Tibial nerve (tissue), 4 donors: ENCODE measurements around the gene NKD2. TPM values are rescaled to one million over a fixed set of nuclear protein-coding genes. Genes with fewer than 3 reads are reported as not detected.
"Not testable (repeated sequence)": the region's sequence is repeated elsewhere in the genome, so short reads cannot be mapped to it uniquely, and the experiment has no call there.

Experiments
- DNase-seq, 2 donors: peaks; one replicate each; pipeline ENCODE4 v3.0.0-alpha.2; 2019; ENCODE audit warnings: low spot score in 2 of 2
- H3K27ac ChIP-seq, 4 donors: fragments of 200-600 bp; sonication (generic) in 3 of 4; one replicate each; pipeline ENCODE4 v1.5.1; 2017 to 2019; ENCODE audit warnings: mild to moderate bottlenecking in 1 of 4
- H3K27me3 ChIP-seq, 2 donors: fragments of 200-600 bp; sonication (generic) in 1 of 2; one replicate each; pipeline versions ENCODE4 v1.5.1 to v1.6.0; 2017 to 2019
- H3K36me3 ChIP-seq, 3 donors: fragments of 200-600 bp; sonication (generic); one replicate each; pipeline ENCODE4 v1.5.1; 2018 to 2019
- H3K4me1 ChIP-seq, 4 donors: fragments of 200-600 bp; sonication (generic) in 3 of 4; one replicate each; pipeline ENCODE4 v1.5.1; 2017 to 2019
- H3K4me3 ChIP-seq, 4 donors: fragments of 200-600 bp; sonication (generic) in 3 of 4; one replicate each; pipeline ENCODE4 v1.5.1; 2017 to 2019; ENCODE audit warnings: mild to moderate bottlenecking in 1 of 4, moderate library complexity in 1 of 4
- H3K9me3 ChIP-seq, 4 donors: fragments of 200-600 bp; sonication (generic) in 3 of 4; one replicate each; pipeline ENCODE4 v1.5.1; 2017 to 2019
- CTCF ChIP-seq, 5 experiments: fragments of 200-600 bp in 3 of 5; fragments of 450-650 bp in 2 of 5; sonication (generic) in 3 of 5; IDR thresholded peaks; one replicate each; pipeline ENCODE4 v1.5.1; 2016 to 2019; ENCODE audit warnings: antibody characterized with exemption in 5 of 5, mild to moderate bottlenecking in 3 of 5, moderate library complexity in 2 of 5
- EP300 ChIP-seq, 2 donors: sonication (generic); formaldehyde crosslinking; IDR thresholded peaks; one replicate each; pipeline ENCODE4 v1.6.1; 2017; ENCODE audit warnings: antibody characterized with exemption in 2 of 2, mild to moderate bottlenecking in 1 of 2
- POLR2A ChIP-seq, 2 donors: fragments of 450-650 bp; IDR thresholded peaks; one replicate each; pipeline ENCODE4 v1.6.1; 2017; ENCODE audit warnings: antibody characterized with exemption in 2 of 2, mild to moderate bottlenecking in 2 of 2, moderate library complexity in 2 of 2
- WGBS, 2 donors: methylation state at CpG; one replicate each; pipeline ENCODE4 v1.1.5; 2018; 5-methylcytosine and 5-hydroxymethylcytosine counted together
- total RNA-seq, 4 donors: library from RNA; depleted of rRNA; stranded (reverse); fragments of >200 nt; gene quantifications; one replicate each; pipeline ENCODE4 v1.1.0, GENCODE V29; 2016

The NKD2 gene
- total RNA-seq, 4 donors from 2014 or later, result 0.60 to 4.7 TPM; not detected in 2

DNA sequence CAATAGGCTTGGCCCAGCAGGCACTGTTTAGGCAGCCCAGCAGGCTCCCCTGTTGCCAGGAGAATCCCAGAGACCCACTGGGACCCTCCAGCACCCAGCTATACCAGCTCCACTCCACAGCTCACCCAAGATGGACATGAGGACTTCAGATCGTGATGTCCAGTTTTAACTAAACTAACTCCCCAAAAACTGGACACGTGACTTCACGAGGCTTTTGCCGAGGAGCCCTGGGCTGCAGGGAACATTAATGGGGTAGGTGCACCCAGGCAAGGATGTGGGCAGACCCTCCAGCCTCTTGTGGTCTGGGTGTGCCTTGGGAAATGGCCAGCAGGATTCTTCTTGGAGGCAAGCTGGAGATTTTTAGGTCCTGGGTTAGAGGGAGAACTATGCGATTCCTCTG lies 8.9 kb upstream of the NKD2 start:
- H3K9me3 ChIP-seq, result no peaks in the 10 kb centered on the region
- no peak overlapping the region for H3K4me3 ChIP-seq
- 86 to 98% methylated on average over 5 of the region's 5 CpGs for WGBS, 2 donors
- no peak for DNase-seq
- H3K27me3 ChIP-seq, result no peaks in the 10 kb centered on the region
- TF ChIP-seq POLR2A (IDR thresholded peaks at IDR 0.05) (no peak), EP300 (IDR thresholded peaks at IDR 0.05) (no peak), CTCF (IDR thresholded peaks at IDR 0.05) (no peak)
- H3K36me3 ChIP-seq, result no peaks in the 10 kb centered on the region
- H3K4me1 ChIP-seq, result peaks cover 0 to 31% (median 10%) of the 10 kb centered on the region in 4 donors
- no peak overlapping the region for H3K27ac ChIP-seq

DNA sequence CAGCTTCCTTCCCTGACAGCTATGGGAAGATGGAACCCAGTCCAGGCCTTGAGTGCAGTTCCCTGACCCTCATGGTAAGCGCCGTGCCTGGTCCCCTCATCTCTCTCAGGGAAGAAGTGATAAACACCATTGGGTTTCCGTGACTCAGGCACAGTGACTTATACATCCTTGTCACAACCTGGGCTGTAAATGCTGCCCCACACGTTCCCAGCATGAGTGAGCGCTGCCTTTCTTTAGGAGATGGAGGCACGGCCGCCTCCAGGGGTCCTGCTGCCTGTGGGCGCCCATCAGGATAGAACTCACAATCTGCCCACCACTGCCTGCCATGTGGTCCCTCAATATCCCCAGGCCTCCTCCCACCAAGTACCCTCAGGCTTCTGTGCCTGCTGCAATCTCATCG lies 8.3 kb upstream of the NKD2 start:
- WGBS, 2 donors, result 91 to 96% methylated on average over 9 of the region's 9 CpGs
- no peak overlapping the region for H3K4me3 ChIP-seq
- DNase-seq, result peak in 1 of 2 donors; percentile 4
- no peak overlapping the region for H3K27ac ChIP-seq
- H3K4me1 ChIP-seq, result peaks cover 0 to 37% (median 13%) of the 10 kb centered on the region in 4 donors
- H3K36me3 ChIP-seq, result no peaks in the 10 kb centered on the region
- TF ChIP-seq EP300 (IDR thresholded peaks at IDR 0.05) (no peak), POLR2A (IDR thresholded peaks at IDR 0.05) (no peak), CTCF (IDR thresholded peaks at IDR 0.05) (no peak)
- no peaks in the 10 kb centered on the region for H3K9me3 ChIP-seq
- H3K27me3 ChIP-seq, result peaks cover 0 to 3% of the 10 kb centered on the region in 2 donors

DNA sequence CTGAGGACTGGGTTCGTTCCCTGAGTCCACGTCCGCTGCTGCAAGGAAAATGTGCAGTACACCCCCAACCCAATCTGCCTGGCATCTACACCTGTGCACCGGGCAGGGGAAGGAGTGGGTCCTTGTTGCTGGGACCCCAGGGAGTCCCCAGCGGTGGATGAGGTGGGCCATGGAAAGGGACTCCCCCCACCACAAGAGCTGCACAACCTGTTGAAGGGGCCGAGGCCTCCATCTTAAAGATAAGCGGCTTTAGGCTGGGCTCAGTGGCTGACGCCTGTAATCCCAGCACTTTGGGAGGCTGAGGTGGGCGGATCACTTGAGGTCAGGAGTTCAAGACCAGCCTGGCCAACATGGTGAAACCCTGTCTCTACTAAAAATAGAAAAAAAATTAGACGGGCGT lies 7.8 kb upstream of the NKD2 start:
- not testable (repeated sequence) for H3K9me3 ChIP-seq, H3K27ac ChIP-seq, H3K27me3 ChIP-seq, DNase-seq, H3K36me3 ChIP-seq, H3K4me3 ChIP-seq
- peaks cover 0 to 42% (median 14%) of the 10 kb centered on the region in 4 donors for H3K4me1 ChIP-seq
- WGBS, 2 donors, result 95 to 96% methylated on average over 11 of the region's 11 CpGs

DNA sequence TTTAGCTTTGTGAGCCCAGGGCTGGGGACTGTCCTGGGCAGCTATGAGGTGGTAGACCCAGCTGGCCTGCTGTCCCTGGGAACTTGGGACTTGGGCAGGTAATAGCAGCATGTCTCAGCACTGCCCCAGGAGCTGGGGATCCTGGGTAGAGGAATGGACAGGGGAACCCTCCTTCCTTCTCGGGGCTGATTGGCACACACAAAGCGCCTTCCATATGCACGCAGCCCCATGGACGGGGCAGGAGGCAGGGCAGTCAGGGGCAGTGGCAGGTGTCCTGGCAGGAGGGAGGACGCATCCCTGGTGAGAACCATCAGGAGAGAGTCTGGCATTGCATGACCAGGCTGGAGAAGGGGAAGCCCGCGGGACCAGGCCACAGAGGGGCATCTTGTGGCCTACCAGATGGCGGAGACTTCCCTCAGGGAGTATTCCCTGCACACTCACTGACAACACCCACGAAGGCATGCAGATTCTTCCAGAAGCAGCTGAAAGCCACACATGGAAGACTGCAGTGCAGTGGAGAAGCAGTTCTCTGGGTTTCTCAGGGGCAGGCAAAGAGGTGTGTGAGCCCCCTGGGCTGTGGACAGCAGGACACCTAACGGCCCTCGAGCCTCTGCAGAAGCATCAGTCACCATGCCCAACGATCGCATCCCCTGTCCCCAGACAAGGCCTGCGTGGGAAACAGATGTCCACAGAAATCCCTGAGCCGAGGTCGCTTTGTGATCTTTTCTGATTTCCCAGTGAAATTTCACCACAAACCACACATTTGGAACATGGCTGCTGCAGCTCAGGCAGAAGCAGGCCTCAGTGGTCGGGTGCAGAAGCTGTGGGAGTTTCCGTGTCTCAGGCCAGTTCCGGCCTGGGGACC lies 7.0 kb upstream of the NKD2 start:
- Histone ChIP-seq H3K27me3 (peaks cover 0 to 8% of the 10 kb centered on the region in 2 donors), H3K9me3 (no peaks in the 10 kb centered on the region), H3K27ac (no peak overlapping the region), H3K36me3 (no peaks in the 10 kb centered on the region), H3K4me1 (peaks cover 0 to 43% (median 14%) of the 10 kb centered on the region in 4 donors), H3K4me3 (no peak overlapping the region)
- peak in 1 of 2 donors; percentile 8 for DNase-seq
- 84 to 85% methylated on average over 17 to 18 of the region's 19 CpGs for WGBS, 2 donors
- no peak for TF ChIP-seq CTCF (IDR thresholded peaks at IDR 0.05)
- TF ChIP-seq POLR2A (IDR thresholded peaks at IDR 0.05), result no peak
- TF ChIP-seq EP300 (IDR thresholded peaks at IDR 0.05), result no peak

GRCh38 chr5:1002271-1002546 lies 6.4 kb upstream of the NKD2 start:
- H3K4me1 ChIP-seq, result peaks cover 0 to 37% (median 11%) of the 10 kb centered on the region in 4 donors
- H3K36me3 ChIP-seq, result no peaks in the 10 kb centered on the region
- 88% methylated on average over 4 of the region's 4 CpGs for WGBS, 2 donors
- TF ChIP-seq POLR2A (IDR thresholded peaks at IDR 0.05), result no peak
- no peak for TF ChIP-seq EP300 (IDR thresholded peaks at IDR 0.05)
- no peak for TF ChIP-seq CTCF (IDR thresholded peaks at IDR 0.05)
- H3K4me3 ChIP-seq, result no peak overlapping the region
- peaks cover 0 to 8% of the 10 kb centered on the region in 2 donors for H3K27me3 ChIP-seq
- no peaks in the 10 kb centered on the region for H3K9me3 ChIP-seq
- DNase-seq, result no peak
- no peak overlapping the region for H3K27ac ChIP-seq
